ENCODE results near the gene ABHD11. TPM values are rescaled to one million over a fixed set of nuclear protein-coding genes. Genes with fewer than 3 reads are reported as not detected.
"Not testable (repeated sequence)": the region's sequence is repeated elsewhere in the genome, so short reads cannot be mapped to it uniquely, and the experiment has no call there.

Gene ABHD11
- total RNA-seq, 1 experiment from 2014 or later = 74.4 TPM

- Histone ChIP-seq H3F3A (ENCODE audit: insufficient read depth, low read depth) (peaks cover 67% of the 10 kb centered on the region), H3K4me3 (peak overlapping the region; percentile 7; the same call in 1 of the 2 replicates), H4K20me1 (ENCODE audit: insufficient read depth) (peaks cover 51% of the 10 kb centered on the region), H2AFZ (no peak overlapping the region), H3K79me2 (ENCODE audit: low read depth) (peaks cover 79% of the 10 kb centered on the region), H3K36me3 (ENCODE audit: low read depth) (peaks cover 14% of the 10 kb centered on the region), H3K9me2 (ENCODE audit: insufficient read depth) (no peaks in the 10 kb centered on the region), H3K4me2 (peak overlapping the region; percentile 89), H3K27me3 (ENCODE audit: insufficient read depth, low read depth) (no peaks in the 10 kb centered on the region), H3K9me3 (ENCODE audit: insufficient read depth, low read depth) (no peaks in the 10 kb centered on the region), H3K4me1 (replicated peaks; ENCODE audit: insufficient read depth) (peaks cover 42% of the 10 kb centered on the region), H3K27ac (peak overlapping the region; percentile 61)
- TF ChIP-seq EZH2 (IDR thresholded peaks at IDR 0.05; ENCODE audit: low read depth) (no peak), CTCF (conservative IDR thresholded peaks at IDR 0.05) (no peak)
- DNase-seq = peak; percentile 98 to 99
- intact Hi-C loops (cut with micrococcal nuclease; ENCODE audit: unreplicated experiment) = loop anchor here (1.0 to 5.0 kb wide), 5 partner anchors 8 to 193 kb away; partner anchors contain the start of genes BAZ1B, BUD23, DNAJC30 and VPS37D
- no TSS peak for BruUV-seq (replicated peaks)
- ChIA-PET CTCF (interaction anchor here (0.6 kb wide), 1 partner anchor 85 kb away, joined by 5 read pairs; no protein-coding TSS in a partner anchor), POLR2A (ENCODE audit: unreplicated experiment) (interaction anchor here (0.6 to 1.1 kb wide), 6 partner anchors 9 to 867 kb away, joined by 3 to 10 read pairs (median 6); partner anchors contain the start of gene LAT2)
These were observed 22.8 kb downstream of the ABHD11 start for GRCh38 chr7:73715648-73716317.

DNA sequence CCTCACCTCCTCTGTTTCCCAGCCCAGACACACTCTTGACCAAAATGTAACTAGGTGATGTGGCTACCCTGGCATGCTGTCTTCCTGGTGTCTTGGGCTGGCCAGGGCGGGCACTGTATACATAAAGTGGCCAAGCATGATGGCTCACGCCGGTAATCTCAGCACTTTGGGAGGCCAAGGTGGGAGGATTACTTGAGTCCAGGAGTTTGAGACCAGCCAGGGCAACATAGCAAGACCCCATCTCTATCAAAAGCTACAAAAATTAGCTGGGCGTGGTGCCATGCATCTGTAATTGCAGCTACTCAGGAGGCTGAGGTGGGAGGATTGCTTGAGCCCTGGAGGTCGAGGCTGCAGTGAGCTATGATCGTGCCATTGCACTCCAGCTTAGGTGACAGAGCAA is 25.3 kb downstream of the ABHD11 start:
- DNase-seq; H3K4me2 ChIP-seq; H3K27me3 ChIP-seq (ENCODE audit: insufficient read depth, low read depth); H3K9me2 ChIP-seq (ENCODE audit: insufficient read depth); BruUV-seq (replicated peaks); H3K9me3 ChIP-seq (ENCODE audit: insufficient read depth, low read depth); CTCF ChIA-PET; H3K4me3 ChIP-seq; POLR2A ChIA-PET (ENCODE audit: unreplicated experiment); H2AFZ ChIP-seq; intact Hi-C loops (cut with micrococcal nuclease; ENCODE audit: unreplicated experiment); H3K27ac ChIP-seq: not testable (repeated sequence)
- Histone ChIP-seq H4K20me1 (ENCODE audit: insufficient read depth) (peaks cover 64% of the 10 kb centered on the region), H3K36me3 (ENCODE audit: low read depth) (peaks cover 16% of the 10 kb centered on the region), H3K4me1 (replicated peaks; ENCODE audit: insufficient read depth) (peaks cover 45% of the 10 kb centered on the region), H3F3A (ENCODE audit: insufficient read depth, low read depth) (peaks cover 74% of the 10 kb centered on the region), H3K79me2 (ENCODE audit: low read depth) (peaks cover 90% of the 10 kb centered on the region)

DNA sequence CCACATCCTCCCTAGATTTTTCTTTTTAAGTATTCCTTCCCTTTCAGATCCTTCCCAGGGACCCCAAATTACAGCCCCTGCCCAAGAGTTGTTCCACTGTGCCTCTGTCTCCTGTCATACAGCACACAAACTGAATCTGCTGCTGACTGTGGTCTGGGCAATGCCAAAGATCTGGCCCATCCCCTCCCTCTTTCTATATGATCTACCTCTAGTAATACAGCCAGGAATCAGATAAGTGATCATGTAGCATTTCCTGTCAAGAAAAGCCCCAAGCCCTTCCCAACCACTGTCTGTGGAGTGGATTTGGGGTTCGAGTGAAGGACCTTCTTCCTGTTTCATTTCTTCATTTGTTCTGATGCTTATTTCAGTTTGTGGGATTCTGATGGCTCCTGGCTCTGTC is 25.8 kb downstream of the ABHD11 start:
- Histone ChIP-seq H4K20me1 (ENCODE audit: insufficient read depth) (peaks cover 65% of the 10 kb centered on the region), H3K9me3 (ENCODE audit: insufficient read depth, low read depth) (no peaks in the 10 kb centered on the region), H3K36me3 (ENCODE audit: low read depth) (peaks cover 17% of the 10 kb centered on the region), H3K4me2 (no peak overlapping the region), H3F3A (ENCODE audit: insufficient read depth, low read depth) (peaks cover 74% of the 10 kb centered on the region), H3K9me2 (ENCODE audit: insufficient read depth) (no peaks in the 10 kb centered on the region), H3K27me3 (ENCODE audit: insufficient read depth, low read depth) (no peaks in the 10 kb centered on the region), H2AFZ (no peak overlapping the region), H3K4me1 (replicated peaks; ENCODE audit: insufficient read depth) (peaks cover 44% of the 10 kb centered on the region), H3K79me2 (ENCODE audit: low read depth) (peaks cover 85% of the 10 kb centered on the region), H3K27ac (no peak overlapping the region), H3K4me3 (no peak overlapping the region)
- no peak for TF ChIP-seq EZH2 (IDR thresholded peaks at IDR 0.05; ENCODE audit: low read depth)
- TF ChIP-seq CTCF (conservative IDR thresholded peaks at IDR 0.05) = no peak
- CTCF ChIA-PET = no interaction called here
- POLR2A ChIA-PET (ENCODE audit: unreplicated experiment) = no interaction called here
- DNase-seq = no peak
- intact Hi-C loops (cut with micrococcal nuclease; ENCODE audit: unreplicated experiment) = no loop called here
- BruUV-seq (replicated peaks) = no TSS peak

Measured in PC-9 (cell line).